NCI-H1417 (cell line): Measurements from ENCODE around the gene TMEM43.

ENCODE experiments used
- DNase-seq, 3 experiments: peaks; one replicate each; lab custom pipeline; 2025; lab: John Stamatoyannopoulos, UW

Gene TMEM43

GRCh38 chr3:14151471-14152083 lies 26.7 kb downstream of the TMEM43 start:
- DNase-seq: no peak

- DNase-seq: peak in 1 of 3 experiments; percentile 1
Measured at GRCh38 chr3:14152233-14152962, 27.5 kb downstream of the TMEM43 start.

GRCh38 chr3:14152963-14153355 lies 28.1 kb downstream of the TMEM43 start:
- no peak for DNase-seq

- DNase-seq: no peak
Measured at GRCh38 chr3:14153663-14154062, 28.8 kb downstream of the TMEM43 start.

- no peak for DNase-seq
Measured at GRCh38 chr3:14154276-14154675, 29.4 kb downstream of the TMEM43 start.

- no peak for DNase-seq
Measured at GRCh38 chr3:14154895-14155440, 30.1 kb downstream of the TMEM43 start.

GRCh38 chr3:14156201-14156600 lies 31.3 kb downstream of the TMEM43 start:
- DNase-seq: no peak

GRCh38 chr3:14156843-14157561 lies 32.1 kb downstream of the TMEM43 start:
- DNase-seq: no peak

- DNase-seq: no peak
Measured at GRCh38 chr3:14157951-14158350, 33.1 kb downstream of the TMEM43 start.

- DNase-seq: no peak
Measured at GRCh38 chr3:14158370-14158769, 33.5 kb downstream of the TMEM43 start.

- no peak for DNase-seq
Measured at GRCh38 chr3:14159426-14159825, 34.6 kb downstream of the TMEM43 start.

GRCh38 chr3:14161282-14161681 lies 36.4 kb downstream of the TMEM43 start:
- no peak for DNase-seq

- no peak for DNase-seq
Measured at GRCh38 chr3:14162178-14162577, 37.3 kb downstream of the TMEM43 start.

- DNase-seq: no peak
Measured at GRCh38 chr3:14166877-14167603, 42.2 kb downstream of the TMEM43 start.

GRCh38 chr3:14169435-14169834 lies 44.6 kb downstream of the TMEM43 start:
- DNase-seq: no peak

GRCh38 chr3:14169871-14170270 lies 45.0 kb downstream of the TMEM43 start:
- DNase-seq: no peak

- DNase-seq: no peak
Measured at GRCh38 chr3:14170531-14171159, 45.8 kb downstream of the TMEM43 start.

- no peak for DNase-seq
Measured at GRCh38 chr3:14172496-14172895, 47.6 kb downstream of the TMEM43 start.

GRCh38 chr3:14174483-14174882 lies 49.6 kb downstream of the TMEM43 start:
- no peak for DNase-seq

GRCh38 chr3:14175383-14176037 lies 50.7 kb downstream of the TMEM43 start:
- DNase-seq: no peak

GRCh38 chr3:14177580-14178246 lies 52.9 kb downstream of the TMEM43 start:
- no peak for DNase-seq
